ENCODE results near the gene MINDY4B. TPM values are rescaled to one million over a fixed set of nuclear protein-coding genes. Genes with fewer than 3 reads are reported as not detected.

Gene MINDY4B
- total and polyA plus RNA-seq, 2 of the 13 experiments (the other 11 are each of a cell fraction or from before 2014, with no cell fraction given), result not detected

GRCh38 chr3:150921209-150921608, 16.0 kb upstream of the MINDY4B start:
- Histone ChIP-seq H3K27me3 (ENCODE audit: control insufficient read depth in 1 of 2, insufficient read depth in 2 of 2, low read length in 2 of 2) (peaks cover 0 to 18% of the 10 kb centered on the region in 2 experiments; a peak in 2 of 5 replicates), H3K4me1 (ENCODE audit: insufficient read depth, low read length) (no peaks in the 10 kb centered on the region), H3K4me3 (replicated peaks in 1 of 3; ENCODE audit: insufficient read depth in 1 of 3, low read depth in 2 of 3, low read length in 3 of 3) (no peak overlapping the region), H3K9ac (ENCODE audit: insufficient read depth, low read depth, low read length) (no peak overlapping the region), H3K27ac (ENCODE audit: extremely low read length, insufficient read depth, low read length) (no peak overlapping the region), H3K36me3 (replicated peaks in 1 of 2; ENCODE audit: control insufficient read depth in 1 of 2, insufficient read depth in 2 of 2, low read length in 2 of 2) (no peaks in the 10 kb centered on the region), H4K20me1 (ENCODE audit: insufficient read depth, low read length) (no peaks in the 10 kb centered on the region), H3K79me2 (ENCODE audit: insufficient read depth, low read length) (no peaks in the 10 kb centered on the region), H3K4me2 (ENCODE audit: low read depth, low read length) (no peak overlapping the region), H3K9me3 (ENCODE audit: low read length) (no peaks in the 10 kb centered on the region), H2AFZ (ENCODE audit: low read length) (no peak overlapping the region)
- DNase-seq (ENCODE audit: low spot score) (no peak), ATAC-seq (no peak), FAIRE-seq (no peak)
- in situ Hi-C loops (cut with HindIII; ENCODE audit: extremely low pct_ligation_motif_present, low pct_unique_long_range_greater_than_20kb) (no loop called here), intact Hi-C loops (cut with micrococcal nuclease; ENCODE audit: unreplicated experiment) (loop anchor here (10.0 kb wide), 1 partner anchor 164 kb away; the partner anchor contains the start of gene MED12L)
- ChIA-PET CTCF (ENCODE audit: low intra/inter-chr PET ratio, low total read pairs) (no interaction called here), POLR2A (no interaction called here)
- peak; percentile 69 for TF ChIP-seq MNT (IDR thresholded peaks at IDR 0.05)
- TF ChIP-seq MAF1 (CRISPR knock-in tag; IDR thresholded peaks at IDR 0.05; ENCODE audit: borderline replicate concordance), result no peak
- no peak for TF ChIP-seq ZNF280D (CRISPR knock-in tag; IDR thresholded peaks at IDR 0.05)
- peak; percentile 63; the same call in 1 of the 2 replicates for TF ChIP-seq BHLHE40 (IDR thresholded peaks at IDR 0.05; ENCODE audit: low read length)
- 3% methylated on average over 4 of the region's 4 CpGs for WGBS (ENCODE audit: low lambda C conversion rate)
- no TSS peak for BruUV-seq (replicated peaks)
